ENCODE data around the gene FKBP1A. TPM values are rescaled to one million over a fixed set of nuclear protein-coding genes. Genes with fewer than 3 reads are reported as not detected.

The FKBP1A gene
- total and polyA plus RNA-seq, 10 of the 15 experiments (the other 5 are each of a cell fraction or from before 2014, with no cell fraction given): 103 to 687 (median 254) TPM

DNA sequence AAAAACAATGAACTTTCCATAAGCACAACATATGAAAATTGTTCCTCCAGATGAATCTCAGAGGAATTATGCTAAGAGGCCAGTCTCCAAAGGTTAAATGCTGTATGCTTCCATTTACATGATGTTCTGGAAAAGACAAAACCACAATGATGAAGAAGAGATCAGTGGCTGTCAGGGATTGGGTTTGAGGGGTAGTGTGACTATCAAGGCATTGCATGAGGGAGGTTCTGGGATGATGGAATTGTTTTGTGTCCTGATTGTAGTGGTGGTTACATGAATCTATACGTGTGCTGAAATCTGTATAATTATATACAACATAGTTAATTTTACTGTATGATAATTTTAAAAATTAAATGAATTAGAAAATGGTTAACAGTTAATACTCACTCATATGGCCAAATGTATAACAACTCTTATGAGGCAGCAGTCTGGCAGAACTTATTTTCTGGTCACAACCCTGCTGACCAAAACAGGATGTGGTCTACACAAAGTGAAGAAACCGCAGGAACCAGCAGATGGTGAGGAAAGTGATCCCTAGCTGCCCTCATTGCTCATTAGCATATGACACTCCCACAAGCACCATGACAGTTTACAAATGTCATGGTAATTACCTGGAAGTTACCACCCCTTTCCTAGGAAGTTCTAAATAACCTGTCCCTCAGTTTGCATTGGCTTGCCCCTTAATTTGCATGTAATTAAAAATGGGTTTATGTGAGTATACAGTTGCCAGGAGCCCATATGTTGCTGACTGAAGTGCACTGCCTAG, 41.9 kb upstream of the FKBP1A start (continued):
- TF ChIP-seq MLLT1 (IDR thresholded peaks at IDR 0.05) (peak; percentile 97), WRNIP1 (IDR thresholded peaks at IDR 0.05; ENCODE audit: borderline replicate concordance, low read depth, low read length) (no peak), SMAD5 (IDR thresholded peaks at IDR 0.05; ENCODE audit: low read depth) (no peak), IKZF1 (conservative IDR thresholded peaks at IDR 0.05) (peak; percentile 74; the same call in 1 of the 2 replicates), NKRF (conservative IDR thresholded peaks at IDR 0.05) (no peak), CBFB (IDR thresholded peaks at IDR 0.05; ENCODE audit: low read depth) (peak; percentile 95), POLR2A (IDR thresholded peaks at IDR 0.05; ENCODE audit: low read depth, low read length) (no peak), ZBTB33 (IDR thresholded peaks at IDR 0.05) (no peak), TCF7 (IDR thresholded peaks at IDR 0.05; ENCODE audit: borderline replicate concordance) (no peak), STAT3 (IDR thresholded peaks at IDR 0.05; ENCODE audit: low read depth, low read length) (no peak), CBX3 (IDR thresholded peaks at IDR 0.05; ENCODE audit: borderline replicate concordance, low read depth) (no peak), SIN3A (IDR thresholded peaks at IDR 0.05; ENCODE audit: low read depth, low read length) (no peak), ZBTB4 (CRISPR knock-in tag; IDR thresholded peaks at IDR 0.05) (no peak), FOXM1 (IDR thresholded peaks at IDR 0.05; ENCODE audit: low read depth, low read length) (no peak), BMI1 (IDR thresholded peaks at IDR 0.05; ENCODE audit: borderline replicate concordance) (no peak)
- TF ChIP-seq, protein P1, sequence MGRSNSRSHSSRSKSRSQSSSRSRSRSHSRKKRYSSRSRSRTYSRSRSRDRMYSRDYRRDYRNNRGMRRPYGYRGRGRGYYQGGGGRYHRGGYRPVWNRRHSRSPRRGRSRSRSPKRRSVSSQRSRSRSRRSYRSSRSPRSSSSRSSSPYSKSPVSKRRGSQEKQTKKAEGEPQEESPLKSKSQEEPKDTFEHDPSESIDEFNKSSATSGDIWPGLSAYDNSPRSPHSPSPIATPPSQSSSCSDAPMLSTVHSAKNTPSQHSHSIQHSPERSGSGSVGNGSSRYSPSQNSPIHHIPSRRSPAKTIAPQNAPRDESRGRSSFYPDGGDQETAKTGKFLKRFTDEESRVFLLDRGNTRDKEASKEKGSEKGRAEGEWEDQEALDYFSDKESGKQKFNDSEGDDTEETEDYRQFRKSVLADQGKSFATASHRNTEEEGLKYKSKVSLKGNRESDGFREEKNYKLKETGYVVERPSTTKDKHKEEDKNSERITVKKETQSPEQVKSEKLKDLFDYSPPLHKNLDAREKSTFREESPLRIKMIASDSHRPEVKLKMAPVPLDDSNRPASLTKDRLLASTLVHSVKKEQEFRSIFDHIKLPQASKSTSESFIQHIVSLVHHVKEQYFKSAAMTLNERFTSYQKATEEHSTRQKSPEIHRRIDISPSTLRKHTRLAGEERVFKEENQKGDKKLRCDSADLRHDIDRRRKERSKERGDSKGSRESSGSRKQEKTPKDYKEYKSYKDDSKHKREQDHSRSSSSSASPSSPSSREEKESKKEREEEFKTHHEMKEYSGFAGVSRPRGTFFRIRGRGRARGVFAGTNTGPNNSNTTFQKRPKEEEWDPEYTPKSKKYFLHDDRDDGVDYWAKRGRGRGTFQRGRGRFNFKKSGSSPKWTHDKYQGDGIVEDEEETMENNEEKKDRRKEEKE (IDR thresholded peaks at IDR 0.05): no peak
- TF ChIP-seq, protein P2, sequence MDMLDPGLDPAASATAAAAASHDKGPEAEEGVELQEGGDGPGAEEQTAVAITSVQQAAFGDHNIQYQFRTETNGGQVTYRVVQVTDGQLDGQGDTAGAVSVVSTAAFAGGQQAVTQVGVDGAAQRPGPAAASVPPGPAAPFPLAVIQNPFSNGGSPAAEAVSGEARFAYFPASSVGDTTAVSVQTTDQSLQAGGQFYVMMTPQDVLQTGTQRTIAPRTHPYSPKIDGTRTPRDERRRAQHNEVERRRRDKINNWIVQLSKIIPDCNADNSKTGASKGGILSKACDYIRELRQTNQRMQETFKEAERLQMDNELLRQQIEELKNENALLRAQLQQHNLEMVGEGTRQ (IDR thresholded peaks at IDR 0.05; ENCODE audit: borderline replicate concordance, low read depth, low read length): no peak

Data from GM12878 (cell line).